Hippocampal formation (tissue), 2 donors: ENCODE measurements around the gene CHRM4.

Experiments used
- DNase-seq, 2 donors: peaks; one replicate each; lab custom pipeline; 2025; lab: John Stamatoyannopoulos, UW

The CHRM4 gene

GRCh38 chr11:46367244-46367915 lies 24.2 kb downstream of the CHRM4 start:
- peak in 1 of 2 donors; percentile 57 for DNase-seq

GRCh38 chr11:46366661-46367161 lies 24.9 kb downstream of the CHRM4 start:
- no peak for DNase-seq

GRCh38 chr11:46366260-46366659 lies 25.3 kb downstream of the CHRM4 start:
- DNase-seq: no peak

- DNase-seq: no peak
Measured at GRCh38 chr11:46364791-46365190, 26.8 kb downstream of the CHRM4 start.

- DNase-seq: no peak
Measured at GRCh38 chr11:46364056-46364455, 27.5 kb downstream of the CHRM4 start.

- DNase-seq: peak; percentile 69 to 75
Measured at GRCh38 chr11:46363455-46364005, 28.0 kb downstream of the CHRM4 start.

GRCh38 chr11:46363031-46363407 lies 28.6 kb downstream of the CHRM4 start:
- DNase-seq: peak in 1 of 2 donors; percentile 53

- no peak for DNase-seq
Measured at GRCh38 chr11:46362156-46363030, 29.2 kb downstream of the CHRM4 start.

GRCh38 chr11:46361283-46362155 lies 30.1 kb downstream of the CHRM4 start:
- DNase-seq: peak; percentile 30 to 40

GRCh38 chr11:46360878-46361277 lies 30.7 kb downstream of the CHRM4 start:
- DNase-seq: no peak

GRCh38 chr11:46359953-46360352 lies 31.6 kb downstream of the CHRM4 start:
- DNase-seq: no peak

- DNase-seq: no peak
Measured at GRCh38 chr11:46357483-46357936, 34.1 kb downstream of the CHRM4 start.

- no peak for DNase-seq
Measured at GRCh38 chr11:46356924-46357482, 34.6 kb downstream of the CHRM4 start.

- no peak for DNase-seq
Measured at GRCh38 chr11:46353698-46354097, 37.9 kb downstream of the CHRM4 start.

- peak in 1 of 2 donors; percentile 50 for DNase-seq
Measured at GRCh38 chr11:46352063-46352841, 39.3 kb downstream of the CHRM4 start.

GRCh38 chr11:46351606-46352005 lies 40.0 kb downstream of the CHRM4 start:
- DNase-seq: no peak

GRCh38 chr11:46351148-46351547 lies 40.4 kb downstream of the CHRM4 start:
- DNase-seq: no peak

GRCh38 chr11:46350695-46351094 lies 40.9 kb downstream of the CHRM4 start:
- no peak for DNase-seq

GRCh38 chr11:46348566-46349401 lies 42.8 kb downstream of the CHRM4 start:
- no peak for DNase-seq
